SK-N-SH treated with all-trans-retinoic acid at 6 μM for 48 hours (cell line): ENCODE measurements around the gene VWA5B1.

Source experiments
- ARNTL ChIP-seq: fragments of 450-650 bp; formaldehyde crosslinking; IDR thresholded peaks from 2 replicates; pipeline ENCODE4 v1.5.0; 2020; ENCODE audit warnings: low read depth, mild to moderate bottlenecking, moderate library complexity, borderline replicate concordance
- GLIS3 ChIP-seq: fragments of 250-450 bp; sonication (Bioruptor Pico); IDR thresholded peaks from 2 replicates; pipeline ENCODE4 v1.5.0; 2020; ENCODE audit warnings: mild to moderate bottlenecking, moderate library complexity
- OSR1 ChIP-seq: fragments of 250-450 bp; sonication (Bioruptor Pico); IDR thresholded peaks from 2 replicates; pipeline ENCODE4 v1.8.0; 2022; ENCODE audit warnings: moderate library complexity, mild to moderate bottlenecking, inconsistent platforms
- PATZ1 ChIP-seq: fragments of 250-450 bp; sonication (Bioruptor Pico); IDR thresholded peaks from 2 replicates; pipeline ENCODE4 v1.8.0; 2020; ENCODE audit warnings: mild to moderate bottlenecking, moderate library complexity, borderline replicate concordance
- RARB ChIP-seq: fragments of 250-450 bp; sonication (Bioruptor Pico); IDR thresholded peaks from 2 replicates; pipeline ENCODE4 v1.8.0; 2021; ENCODE audit warnings: mild to moderate bottlenecking, moderate library complexity
- SNAI2 ChIP-seq: fragments of 250-450 bp; sonication (Bioruptor Pico); IDR thresholded peaks from 2 replicates; pipeline ENCODE4 v1.5.0; 2020; ENCODE audit warnings: mild to moderate bottlenecking, moderate library complexity
- TCF4 ChIP-seq: fragments of 250-450 bp; sonication (Bioruptor Pico); IDR thresholded peaks from 2 replicates; pipeline ENCODE4 v1.8.0; 2021; ENCODE audit warnings: mild to moderate bottlenecking, moderate library complexity, borderline replicate concordance
- ZC3H10 ChIP-seq: fragments of 250-450 bp; sonication (Bioruptor Pico); IDR thresholded peaks from 2 replicates; pipeline ENCODE4 v1.5.1; 2021; ENCODE audit warnings: mild to moderate bottlenecking, moderate library complexity
- ZFP3 ChIP-seq: fragments of 250-450 bp; sonication (Bioruptor Pico); IDR thresholded peaks from 2 replicates; pipeline ENCODE4 v1.5.0; 2020; ENCODE audit warnings: mild to moderate bottlenecking, moderate library complexity
- ZFP30 ChIP-seq: fragments of 450-650 bp; formaldehyde crosslinking; IDR thresholded peaks from 2 replicates; pipeline ENCODE4 v1.5.0; 2022; ENCODE audit warnings: mild to moderate bottlenecking, moderate library complexity
- TF ChIP-seq, protein P1 (sequence below): fragments of 250-450 bp; sonication (Bioruptor Pico); IDR thresholded peaks from 2 replicates; pipeline ENCODE4 v1.5.1; 2020; ENCODE audit warnings: low read depth, mild to moderate bottlenecking, moderate library complexity

DNA sequence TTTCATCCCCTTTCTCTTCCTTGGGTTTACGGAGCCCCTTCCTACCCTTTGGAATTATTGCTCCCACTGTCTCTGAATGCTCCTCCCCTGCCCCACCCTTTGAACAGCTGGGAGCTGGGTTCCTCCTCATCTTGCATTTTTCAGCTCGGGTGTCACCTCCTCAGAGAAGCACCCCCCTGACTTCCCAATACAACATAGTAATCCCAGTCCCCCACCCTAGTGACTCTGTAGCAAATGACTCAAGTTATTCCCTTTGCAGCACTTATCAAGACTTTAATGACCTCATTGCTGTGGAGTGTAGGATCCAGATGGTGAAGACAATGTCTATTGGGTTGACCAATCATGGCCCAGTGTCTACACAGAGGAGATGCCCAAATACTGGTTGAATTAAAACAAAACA lies 8.9 kb upstream of the VWA5B1 start:
- TF ChIP-seq ARNTL (CRISPR knock-in tag) (no peak), ZFP30 (CRISPR knock-in tag) (no peak), ZC3H10 (CRISPR knock-in tag) (no peak), ZFP3 (no peak), OSR1 (CRISPR knock-in tag) (no peak), PATZ1 (CRISPR knock-in tag) (no peak), SNAI2 (CRISPR knock-in tag) (no peak), RARB (CRISPR knock-in tag) (no peak), TCF4 (CRISPR knock-in tag) (no peak), GLIS3 (CRISPR knock-in tag) (no peak)
- TF ChIP-seq, protein P1, sequence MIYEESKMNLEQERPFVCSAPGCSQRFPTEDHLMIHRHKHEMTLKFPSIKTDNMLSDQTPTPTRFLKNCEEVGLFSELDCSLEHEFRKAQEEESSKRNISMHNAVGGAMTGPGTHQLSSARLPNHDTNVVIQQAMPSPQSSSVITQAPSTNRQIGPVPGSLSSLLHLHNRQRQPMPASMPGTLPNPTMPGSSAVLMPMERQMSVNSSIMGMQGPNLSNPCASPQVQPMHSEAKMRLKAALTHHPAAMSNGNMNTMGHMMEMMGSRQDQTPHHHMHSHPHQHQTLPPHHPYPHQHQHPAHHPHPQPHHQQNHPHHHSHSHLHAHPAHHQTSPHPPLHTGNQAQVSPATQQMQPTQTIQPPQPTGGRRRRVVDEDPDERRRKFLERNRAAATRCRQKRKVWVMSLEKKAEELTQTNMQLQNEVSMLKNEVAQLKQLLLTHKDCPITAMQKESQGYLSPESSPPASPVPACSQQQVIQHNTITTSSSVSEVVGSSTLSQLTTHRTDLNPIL (CRISPR knock-in tag), result no peak
